HPDE6-E6E7 (cell line): Measurements from ENCODE around the gene SCTR.

Source experiments
- DNase-seq: peaks from one replicate; pipeline ENCODE4 v3.0.0; 2011; ENCODE audit warnings: missing footprints; ENCODE audit errors: extremely low spot score

Gene SCTR

GRCh38 chr2:119523383-119523951 lies 816 bp downstream of the SCTR start:
- DNase-seq, result no peak

GRCh38 chr2:119522671-119523070 lies 1.6 kb downstream of the SCTR start:
- no peak for DNase-seq

- DNase-seq, result no peak
These were observed 2.7 kb downstream of the SCTR start for GRCh38 chr2:119521433-119522050.

GRCh38 chr2:119520696-119521432 lies 3.4 kb downstream of the SCTR start:
- no peak for DNase-seq

- DNase-seq, result no peak
These were observed 5.2 kb downstream of the SCTR start for GRCh38 chr2:119519057-119519408.

GRCh38 chr2:119518401-119519056 lies 5.8 kb downstream of the SCTR start:
- no peak for DNase-seq

- DNase-seq, result peak; percentile 32
These were observed 6.8 kb downstream of the SCTR start for GRCh38 chr2:119517433-119517832.

GRCh38 chr2:119516121-119516520 lies 8.2 kb downstream of the SCTR start:
- DNase-seq, result no peak

GRCh38 chr2:119513832-119514231 lies 10.5 kb downstream of the SCTR start:
- no peak for DNase-seq

GRCh38 chr2:119512946-119513345 lies 11.3 kb downstream of the SCTR start:
- no peak for DNase-seq

GRCh38 chr2:119511989-119512388 lies 12.3 kb downstream of the SCTR start:
- no peak for DNase-seq

- no peak for DNase-seq
These were observed 15.5 kb downstream of the SCTR start for GRCh38 chr2:119508756-119509155.

- no peak for DNase-seq
These were observed 27.6 kb downstream of the SCTR start for GRCh38 chr2:119496682-119497081.

- no peak for DNase-seq
These were observed 28.3 kb downstream of the SCTR start for GRCh38 chr2:119495948-119496347.

- DNase-seq, result no peak
These were observed 30.0 kb downstream of the SCTR start for GRCh38 chr2:119494163-119494790.

GRCh38 chr2:119491776-119492525 lies 32.3 kb downstream of the SCTR start:
- DNase-seq, result peak; percentile 88

- no peak for DNase-seq
These were observed 33.6 kb downstream of the SCTR start for GRCh38 chr2:119490653-119491195.

GRCh38 chr2:119490106-119490505 lies 34.2 kb downstream of the SCTR start:
- no peak for DNase-seq

- DNase-seq, result no peak
These were observed 34.9 kb downstream of the SCTR start for GRCh38 chr2:119489232-119489952.
